K562 (cell line): Measurements from ENCODE around the gene YTHDF1. TPM values are rescaled to one million over a fixed set of nuclear protein-coding genes. Genes with fewer than 3 reads are reported as not detected.
A peak's percentile ranks its signal among the peaks of the same experiment; 100 is the strongest.

Experiments used
- BHLHE40 ChIP-seq: IDR thresholded peaks from 2 replicates; pipeline ENCODE4 v1.6.1; 2011; ENCODE audit warnings: low read length, improper control_type of control experiment
- CBFA2T2 ChIP-seq: fragments of 450-650 bp; conservative IDR thresholded peaks from 2 replicates; pipeline ENCODE4 v1.6.1; 2017; ENCODE audit warnings: mild to moderate bottlenecking
- CTCF ChIP-seq, 3 experiments: IDR thresholded peaks in 2 of 3; conservative IDR thresholded peaks in 1 of 3; 2 replicates each; pipeline ENCODE4 v1.5.1; 2011 to 2012; ENCODE audit warnings: low read length in 3 of 3, mild to moderate bottlenecking in 3 of 3, control low read depth in 2 of 3, improper control_type of control experiment in 1 of 3, inconsistent platforms in 1 of 3, low read depth in 1 of 3, mixed read lengths in 1 of 3, moderate library complexity in 1 of 3; ENCODE audit not compliant: insufficient read depth in 2 of 3
- polyA plus RNA-seq, 8 experiments: library from polyadenylated mRNA; depleted of rRNA in 4 of 8; stranded (reverse) in 5 of 8; unstranded in 3 of 8; fragments of >200 nt; fragmentation: Nextera tagmentation in 2 of 8; fragmentation: Illumina TruSeq in 1 of 8; extraction: Ambion mirVana in 2 of 8; extraction: Trizol in 1 of 8; gene quantifications; 2 replicates each; pipeline versions ENCODE4 v1.2.1 to v1.2.3, GENCODE V29; 2011 to 2014; ENCODE audit warnings: inconsistent platforms in 1 of 8, missing spikeins in 1 of 8
- total RNA-seq, 7 experiments: library from RNA; depleted of rRNA in 6 of 7; stranded (reverse); fragments of >200 nt in 6 of 7; fragmentation: Illumina TruSeq in 2 of 7; extraction: Trizol in 2 of 7; gene quantifications; 2 replicates each; pipeline versions ENCODE4 v1.2.1 to v1.2.3, GENCODE V29; 2011 to 2021; ENCODE audit warnings: low replicate concordance in 1 of 7
- TF ChIP-seq, protein P1 (sequence below): fragments of 450-650 bp; formaldehyde crosslinking; IDR thresholded peaks from 2 replicates; pipeline ENCODE4 v1.4.0; 2020; ENCODE audit warnings: mild to moderate bottlenecking, mixed read lengths
- TF ChIP-seq, protein P2 (sequence below): fragments of 450-650 bp; formaldehyde crosslinking; IDR thresholded peaks from 2 replicates; pipeline ENCODE4 v1.4.0; 2020; ENCODE audit warnings: mild to moderate bottlenecking, moderate library complexity
- TF ChIP-seq, protein P3 (sequence below), 2 experiments: fragments of 450-650 bp in 1 of 2; sonication (generic) in 1 of 2; formaldehyde crosslinking in 1 of 2; IDR thresholded peaks; 2 replicates each; pipeline versions ENCODE4 v1.7.1 to v1.9.0; 2016 to 2022; ENCODE audit warnings: inconsistent platforms in 1 of 2, mild to moderate bottlenecking in 1 of 2, missing genetic modification reagents in 1 of 2
- TF ChIP-seq, protein P4 (sequence below): fragments of 150-350 bp; IDR thresholded peaks from 2 replicates; pipeline ENCODE4 v1.6.1; 2014; ENCODE audit warnings: low read depth, mild to moderate bottlenecking, low read length, borderline replicate concordance

The YTHDF1 gene
- total and polyA plus RNA-seq, 9 of the 15 experiments (the other 6 are each of a cell fraction or from before 2014, with no cell fraction given) = 10.1 to 42.4 (median 27.8) TPM

- TF ChIP-seq CTCF (IDR thresholded peaks at IDR 0.05 in 2 of 3, conservative IDR thresholded peaks at IDR 0.05 in 1 of 3; ENCODE audit: insufficient read depth in 2 of 3, low read depth in 1 of 3, low read length in 3 of 3) (no peak), CBFA2T2 (0 out of 2 replicates have a peak, but pooled peaks have one; percentile 3), BHLHE40 (peak; percentile 37; the same call in 1 of the 2 replicates)
- TF ChIP-seq, protein P1, sequence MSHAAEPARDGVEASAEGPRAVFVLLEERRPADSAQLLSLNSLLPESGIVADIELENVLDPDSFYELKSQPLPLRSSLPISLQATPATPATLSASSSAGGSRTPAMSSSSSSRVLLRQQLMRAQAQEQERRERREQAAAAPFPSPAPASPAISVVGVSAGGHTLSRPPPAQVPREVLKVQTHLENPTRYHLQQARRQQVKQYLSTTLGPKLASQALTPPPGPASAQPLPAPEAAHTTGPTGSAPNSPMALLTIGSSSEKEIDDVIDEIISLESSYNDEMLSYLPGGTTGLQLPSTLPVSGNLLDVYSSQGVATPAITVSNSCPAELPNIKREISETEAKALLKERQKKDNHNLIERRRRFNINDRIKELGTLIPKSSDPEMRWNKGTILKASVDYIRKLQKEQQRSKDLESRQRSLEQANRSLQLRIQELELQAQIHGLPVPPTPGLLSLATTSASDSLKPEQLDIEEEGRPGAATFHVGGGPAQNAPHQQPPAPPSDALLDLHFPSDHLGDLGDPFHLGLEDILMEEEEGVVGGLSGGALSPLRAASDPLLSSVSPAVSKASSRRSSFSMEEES (CRISPR knock-in tag) = no peak
- TF ChIP-seq, protein P2, sequence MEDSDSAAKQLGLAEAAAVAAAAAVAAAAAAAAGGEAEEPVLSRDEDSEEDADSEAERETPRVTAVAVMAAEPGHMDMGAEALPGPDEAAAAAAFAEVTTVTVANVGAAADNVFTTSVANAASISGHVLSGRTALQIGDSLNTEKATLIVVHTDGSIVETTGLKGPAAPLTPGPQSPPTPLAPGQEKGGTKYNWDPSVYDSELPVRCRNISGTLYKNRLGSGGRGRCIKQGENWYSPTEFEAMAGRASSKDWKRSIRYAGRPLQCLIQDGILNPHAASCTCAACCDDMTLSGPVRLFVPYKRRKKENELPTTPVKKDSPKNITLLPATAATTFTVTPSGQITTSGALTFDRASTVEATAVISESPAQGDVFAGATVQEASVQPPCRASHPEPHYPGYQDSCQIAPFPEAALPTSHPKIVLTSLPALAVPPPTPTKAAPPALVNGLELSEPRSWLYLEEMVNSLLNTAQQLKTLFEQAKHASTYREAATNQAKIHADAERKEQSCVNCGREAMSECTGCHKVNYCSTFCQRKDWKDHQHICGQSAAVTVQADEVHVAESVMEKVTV (CRISPR knock-in tag) = no peak
- TF ChIP-seq, protein P3, sequence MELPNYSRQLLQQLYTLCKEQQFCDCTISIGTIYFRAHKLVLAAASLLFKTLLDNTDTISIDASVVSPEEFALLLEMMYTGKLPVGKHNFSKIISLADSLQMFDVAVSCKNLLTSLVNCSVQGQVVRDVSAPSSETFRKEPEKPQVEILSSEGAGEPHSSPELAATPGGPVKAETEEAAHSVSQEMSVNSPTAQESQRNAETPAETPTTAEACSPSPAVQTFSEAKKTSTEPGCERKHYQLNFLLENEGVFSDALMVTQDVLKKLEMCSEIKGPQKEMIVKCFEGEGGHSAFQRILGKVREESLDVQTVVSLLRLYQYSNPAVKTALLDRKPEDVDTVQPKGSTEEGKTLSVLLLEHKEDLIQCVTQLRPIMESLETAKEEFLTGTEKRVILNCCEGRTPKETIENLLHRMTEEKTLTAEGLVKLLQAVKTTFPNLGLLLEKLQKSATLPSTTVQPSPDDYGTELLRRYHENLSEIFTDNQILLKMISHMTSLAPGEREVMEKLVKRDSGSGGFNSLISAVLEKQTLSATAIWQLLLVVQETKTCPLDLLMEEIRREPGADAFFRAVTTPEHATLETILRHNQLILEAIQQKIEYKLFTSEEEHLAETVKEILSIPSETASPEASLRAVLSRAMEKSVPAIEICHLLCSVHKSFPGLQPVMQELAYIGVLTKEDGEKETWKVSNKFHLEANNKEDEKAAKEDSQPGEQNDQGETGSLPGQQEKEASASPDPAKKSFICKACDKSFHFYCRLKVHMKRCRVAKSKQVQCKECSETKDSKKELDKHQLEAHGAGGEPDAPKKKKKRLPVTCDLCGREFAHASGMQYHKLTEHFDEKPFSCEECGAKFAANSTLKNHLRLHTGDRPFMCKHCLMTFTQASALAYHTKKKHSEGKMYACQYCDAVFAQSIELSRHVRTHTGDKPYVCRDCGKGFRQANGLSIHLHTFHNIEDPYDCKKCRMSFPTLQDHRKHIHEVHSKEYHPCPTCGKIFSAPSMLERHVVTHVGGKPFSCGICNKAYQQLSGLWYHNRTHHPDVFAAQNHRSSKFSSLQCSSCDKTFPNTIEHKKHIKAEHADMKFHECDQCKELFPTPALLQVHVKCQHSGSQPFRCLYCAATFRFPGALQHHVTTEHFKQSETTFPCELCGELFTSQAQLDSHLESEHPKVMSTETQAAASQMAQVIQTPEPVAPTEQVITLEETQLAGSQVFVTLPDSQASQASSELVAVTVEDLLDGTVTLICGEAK (IDR thresholded peaks at IDR 0.05) = no peak
- TF ChIP-seq, protein P3 (CRISPR knock-in tag; IDR thresholded peaks at IDR 0.05) = no peak
- TF ChIP-seq, protein P4, sequence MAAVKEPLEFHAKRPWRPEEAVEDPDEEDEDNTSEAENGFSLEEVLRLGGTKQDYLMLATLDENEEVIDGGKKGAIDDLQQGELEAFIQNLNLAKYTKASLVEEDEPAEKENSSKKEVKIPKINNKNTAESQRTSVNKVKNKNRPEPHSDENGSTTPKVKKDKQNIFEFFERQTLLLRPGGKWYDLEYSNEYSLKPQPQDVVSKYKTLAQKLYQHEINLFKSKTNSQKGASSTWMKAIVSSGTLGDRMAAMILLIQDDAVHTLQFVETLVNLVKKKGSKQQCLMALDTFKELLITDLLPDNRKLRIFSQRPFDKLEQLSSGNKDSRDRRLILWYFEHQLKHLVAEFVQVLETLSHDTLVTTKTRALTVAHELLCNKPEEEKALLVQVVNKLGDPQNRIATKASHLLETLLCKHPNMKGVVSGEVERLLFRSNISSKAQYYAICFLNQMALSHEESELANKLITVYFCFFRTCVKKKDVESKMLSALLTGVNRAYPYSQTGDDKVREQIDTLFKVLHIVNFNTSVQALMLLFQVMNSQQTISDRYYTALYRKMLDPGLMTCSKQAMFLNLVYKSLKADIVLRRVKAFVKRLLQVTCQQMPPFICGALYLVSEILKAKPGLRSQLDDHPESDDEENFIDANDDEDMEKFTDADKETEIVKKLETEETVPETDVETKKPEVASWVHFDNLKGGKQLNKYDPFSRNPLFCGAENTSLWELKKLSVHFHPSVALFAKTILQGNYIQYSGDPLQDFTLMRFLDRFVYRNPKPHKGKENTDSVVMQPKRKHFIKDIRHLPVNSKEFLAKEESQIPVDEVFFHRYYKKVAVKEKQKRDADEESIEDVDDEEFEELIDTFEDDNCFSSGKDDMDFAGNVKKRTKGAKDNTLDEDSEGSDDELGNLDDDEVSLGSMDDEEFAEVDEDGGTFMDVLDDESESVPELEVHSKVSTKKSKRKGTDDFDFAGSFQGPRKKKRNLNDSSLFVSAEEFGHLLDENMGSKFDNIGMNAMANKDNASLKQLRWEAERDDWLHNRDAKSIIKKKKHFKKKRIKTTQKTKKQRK = no peak
These were observed 19.6 kb upstream of the YTHDF1 start, which contains the start of gene BIRC7 (continued) for GRCh38 chr20:63235399-63235983.
